Measurements from ENCODE around the gene PKP3.

DNA sequence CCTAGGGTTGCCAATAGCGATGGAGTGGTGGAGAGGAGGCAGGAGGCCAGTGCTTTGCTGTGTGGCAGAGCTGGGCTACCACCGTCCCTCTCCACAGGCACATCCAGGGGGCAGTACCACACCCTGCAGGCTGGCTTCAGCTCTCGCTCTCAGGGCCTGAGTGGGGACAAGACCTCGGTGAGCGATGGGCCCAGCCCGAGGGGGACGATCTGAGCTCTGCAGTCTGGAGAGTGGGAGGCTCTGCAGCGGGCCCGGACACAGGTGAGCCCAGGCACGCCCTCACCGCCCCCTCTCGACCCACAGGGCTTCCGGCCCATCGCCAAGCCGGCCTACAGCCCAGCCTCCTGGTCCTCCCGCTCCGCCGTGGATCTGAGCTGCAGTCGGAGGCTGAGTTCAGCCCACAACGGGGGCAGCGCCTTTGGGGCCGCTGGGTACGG lies 2.5 kb downstream of the PKP3 start:
- no peak for TF ChIP-seq EP300 (IDR thresholded peaks at IDR 0.05)
- TF ChIP-seq, protein P1, sequence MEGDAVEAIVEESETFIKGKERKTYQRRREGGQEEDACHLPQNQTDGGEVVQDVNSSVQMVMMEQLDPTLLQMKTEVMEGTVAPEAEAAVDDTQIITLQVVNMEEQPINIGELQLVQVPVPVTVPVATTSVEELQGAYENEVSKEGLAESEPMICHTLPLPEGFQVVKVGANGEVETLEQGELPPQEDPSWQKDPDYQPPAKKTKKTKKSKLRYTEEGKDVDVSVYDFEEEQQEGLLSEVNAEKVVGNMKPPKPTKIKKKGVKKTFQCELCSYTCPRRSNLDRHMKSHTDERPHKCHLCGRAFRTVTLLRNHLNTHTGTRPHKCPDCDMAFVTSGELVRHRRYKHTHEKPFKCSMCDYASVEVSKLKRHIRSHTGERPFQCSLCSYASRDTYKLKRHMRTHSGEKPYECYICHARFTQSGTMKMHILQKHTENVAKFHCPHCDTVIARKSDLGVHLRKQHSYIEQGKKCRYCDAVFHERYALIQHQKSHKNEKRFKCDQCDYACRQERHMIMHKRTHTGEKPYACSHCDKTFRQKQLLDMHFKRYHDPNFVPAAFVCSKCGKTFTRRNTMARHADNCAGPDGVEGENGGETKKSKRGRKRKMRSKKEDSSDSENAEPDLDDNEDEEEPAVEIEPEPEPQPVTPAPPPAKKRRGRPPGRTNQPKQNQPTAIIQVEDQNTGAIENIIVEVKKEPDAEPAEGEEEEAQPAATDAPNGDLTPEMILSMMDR (IDR thresholded peaks at IDR 0.05): peak in 1 of 5 experiments; percentile 22
